Parathyroid adenoma (tissue), 2 donors: ENCODE measurements around the gene LAMTOR3.

Experiments used
- H2AFZ ChIP-seq: fragments of 300-600 bp; sonication (generic); one replicate; pipeline ENCODE4 v1.7.0; 2017; ENCODE audit warnings: antibody characterized with exemption, mild to moderate bottlenecking
- H3K27ac ChIP-seq: fragments of 300-600 bp; sonication (generic); one replicate; pipeline ENCODE4 v1.7.0; 2017
- H3K27me3 ChIP-seq: fragments of 300-600 bp; sonication (generic); one replicate; pipeline ENCODE4 v1.7.0; 2017; ENCODE audit warnings: low read length; ENCODE audit not compliant: control insufficient read depth, insufficient read depth
- H3K36me3 ChIP-seq: fragments of 300-600 bp; sonication (generic); one replicate; pipeline ENCODE4 v1.7.0; 2017; ENCODE audit warnings: low read length; ENCODE audit not compliant: control insufficient read depth, insufficient read depth
- H3K4me1 ChIP-seq: fragments of 300-600 bp; sonication (generic); one replicate; pipeline ENCODE4 v1.7.0; 2017; ENCODE audit warnings: control low read depth
- H3K4me2 ChIP-seq: fragments of 300-600 bp; sonication (generic); one replicate; pipeline ENCODE4 v1.7.0; 2017; ENCODE audit warnings: low read length
- H3K4me3 ChIP-seq: fragments of 300-600 bp; sonication (generic); one replicate; pipeline ENCODE4 v1.7.0; 2017; ENCODE audit warnings: low read depth, low read length
- H3K79me2 ChIP-seq: fragments of 300-600 bp; sonication (generic); one replicate; pipeline ENCODE4 v1.7.0; 2017; ENCODE audit warnings: control low read depth
- H3K9ac ChIP-seq: fragments of 300-600 bp; sonication (generic); one replicate; pipeline ENCODE4 v1.7.0; 2017; ENCODE audit warnings: mild to moderate bottlenecking
- H3K9me3 ChIP-seq: fragments of 300-600 bp; sonication (generic); one replicate; pipeline ENCODE4 v1.7.0; 2017; ENCODE audit warnings: low read length; ENCODE audit not compliant: control insufficient read depth
- TF ChIP-seq, protein P1 (sequence below): fragments of 300-600 bp; sonication (generic); IDR thresholded peaks from one replicate; pipeline ENCODE4 v1.7.0; 2017; ENCODE audit warnings: antibody characterized with exemption, mild to moderate bottlenecking
- donor health status: primary hyperparathyroidism.

The LAMTOR3 gene

GRCh38 chr4:99860521-99860920 lies 33.7 kb downstream of the LAMTOR3 start:
- no peak overlapping the region for H3K4me2 ChIP-seq
- H3K9ac ChIP-seq = no peak overlapping the region
- TF ChIP-seq, protein P1, sequence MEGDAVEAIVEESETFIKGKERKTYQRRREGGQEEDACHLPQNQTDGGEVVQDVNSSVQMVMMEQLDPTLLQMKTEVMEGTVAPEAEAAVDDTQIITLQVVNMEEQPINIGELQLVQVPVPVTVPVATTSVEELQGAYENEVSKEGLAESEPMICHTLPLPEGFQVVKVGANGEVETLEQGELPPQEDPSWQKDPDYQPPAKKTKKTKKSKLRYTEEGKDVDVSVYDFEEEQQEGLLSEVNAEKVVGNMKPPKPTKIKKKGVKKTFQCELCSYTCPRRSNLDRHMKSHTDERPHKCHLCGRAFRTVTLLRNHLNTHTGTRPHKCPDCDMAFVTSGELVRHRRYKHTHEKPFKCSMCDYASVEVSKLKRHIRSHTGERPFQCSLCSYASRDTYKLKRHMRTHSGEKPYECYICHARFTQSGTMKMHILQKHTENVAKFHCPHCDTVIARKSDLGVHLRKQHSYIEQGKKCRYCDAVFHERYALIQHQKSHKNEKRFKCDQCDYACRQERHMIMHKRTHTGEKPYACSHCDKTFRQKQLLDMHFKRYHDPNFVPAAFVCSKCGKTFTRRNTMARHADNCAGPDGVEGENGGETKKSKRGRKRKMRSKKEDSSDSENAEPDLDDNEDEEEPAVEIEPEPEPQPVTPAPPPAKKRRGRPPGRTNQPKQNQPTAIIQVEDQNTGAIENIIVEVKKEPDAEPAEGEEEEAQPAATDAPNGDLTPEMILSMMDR = no peak
- no peaks in the 10 kb centered on the region for H3K9me3 ChIP-seq
- no peak overlapping the region for H3K27ac ChIP-seq
- no peaks in the 10 kb centered on the region for H3K79me2 ChIP-seq
- no peaks in the 10 kb centered on the region for H3K27me3 ChIP-seq
- no peaks in the 10 kb centered on the region for H3K36me3 ChIP-seq
- H2AFZ ChIP-seq = no peak overlapping the region
- no peak overlapping the region for H3K4me3 ChIP-seq
- no peaks in the 10 kb centered on the region for H3K4me1 ChIP-seq

GRCh38 chr4:99859618-99860017 lies 34.6 kb downstream of the LAMTOR3 start:
- no peak overlapping the region for H3K4me3 ChIP-seq
- H3K79me2 ChIP-seq = no peaks in the 10 kb centered on the region
- H2AFZ ChIP-seq = no peak overlapping the region
- no peaks in the 10 kb centered on the region for H3K4me1 ChIP-seq
- H3K36me3 ChIP-seq = no peaks in the 10 kb centered on the region
- H3K9ac ChIP-seq = no peak overlapping the region
- TF ChIP-seq, protein P1 = no peak
- H3K4me2 ChIP-seq = no peak overlapping the region
- H3K27ac ChIP-seq = no peak overlapping the region
- H3K9me3 ChIP-seq = no peaks in the 10 kb centered on the region
- no peaks in the 10 kb centered on the region for H3K27me3 ChIP-seq

DNA sequence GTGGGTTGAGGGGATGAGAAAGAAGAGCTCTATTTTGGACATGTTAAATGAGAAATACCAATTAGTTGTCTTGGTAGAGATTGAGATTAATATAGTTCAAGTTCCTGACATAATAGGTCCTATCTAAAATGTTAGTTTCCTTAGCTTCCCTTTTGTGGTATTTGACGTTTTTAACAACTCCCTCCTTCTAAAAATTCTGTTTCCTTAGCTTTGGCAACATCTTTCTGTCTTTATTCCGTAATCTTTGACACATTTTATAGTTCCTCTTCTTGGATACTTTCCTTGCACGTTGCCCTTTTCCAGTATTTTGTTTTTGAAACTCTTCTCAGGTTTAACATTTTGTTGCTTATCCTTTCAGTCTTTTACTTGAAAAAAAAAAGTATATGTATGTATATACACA lies 36.9 kb downstream of the LAMTOR3 start:
- Histone ChIP-seq H3K27me3 (no peaks in the 10 kb centered on the region), H3K27ac (no peak overlapping the region), H3K36me3 (no peaks in the 10 kb centered on the region), H3K9me3 (no peaks in the 10 kb centered on the region), H2AFZ (no peak overlapping the region), H3K79me2 (no peaks in the 10 kb centered on the region), H3K4me1 (no peaks in the 10 kb centered on the region), H3K9ac (no peak overlapping the region), H3K4me3 (no peak overlapping the region), H3K4me2 (no peak overlapping the region)
- TF ChIP-seq, protein P1 = no peak

DNA sequence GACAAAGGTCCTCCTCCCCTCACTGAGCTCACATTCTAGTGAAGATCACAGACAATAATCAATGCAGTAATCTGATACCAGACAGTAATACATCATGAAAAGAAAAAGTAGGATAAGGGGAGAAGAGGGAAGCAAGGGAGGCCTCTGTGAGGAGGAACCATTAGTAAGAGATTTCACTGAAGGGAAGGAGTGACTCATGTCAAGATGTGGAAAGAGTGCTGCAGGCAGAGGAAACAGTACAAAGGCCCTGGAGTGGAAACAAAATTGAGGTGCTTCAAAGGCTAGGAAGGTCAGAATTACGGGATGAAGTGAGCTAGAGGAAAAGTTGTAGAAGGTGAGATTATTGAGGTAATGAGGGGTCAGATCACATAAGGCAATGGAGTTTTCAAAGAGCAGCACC lies 38.1 kb downstream of the LAMTOR3 start:
- Histone ChIP-seq H3K27me3 (no peaks in the 10 kb centered on the region), H3K9ac (no peak overlapping the region), H3K36me3 (no peaks in the 10 kb centered on the region), H3K4me3 (no peak overlapping the region), H2AFZ (no peak overlapping the region), H3K79me2 (no peaks in the 10 kb centered on the region), H3K4me1 (no peaks in the 10 kb centered on the region), H3K9me3 (no peaks in the 10 kb centered on the region), H3K27ac (no peak overlapping the region), H3K4me2 (no peak overlapping the region)
- TF ChIP-seq, protein P1 = no peak

DNA sequence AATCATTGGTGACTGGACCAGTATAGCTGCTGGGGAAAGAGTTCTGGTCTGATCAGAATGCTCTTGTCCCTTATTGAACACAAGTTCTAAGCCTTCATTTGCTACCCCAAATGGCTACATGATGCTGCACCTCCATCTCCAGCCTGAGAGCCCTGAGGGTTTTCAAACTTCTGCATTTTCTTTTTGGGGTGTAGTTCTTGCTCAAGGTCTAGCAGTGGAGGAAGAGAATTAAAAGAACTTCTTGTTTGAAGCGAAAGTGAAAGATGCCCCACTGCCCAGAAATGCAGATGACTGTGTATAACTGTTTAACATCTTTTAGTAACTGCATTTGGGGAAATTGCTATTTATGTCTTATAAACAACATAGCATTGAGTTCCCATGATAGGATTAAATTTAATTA lies 38.5 kb downstream of the LAMTOR3 start:
- no peaks in the 10 kb centered on the region for H3K36me3 ChIP-seq
- no peak overlapping the region for H3K9ac ChIP-seq
- H2AFZ ChIP-seq = no peak overlapping the region
- no peaks in the 10 kb centered on the region for H3K9me3 ChIP-seq
- no peaks in the 10 kb centered on the region for H3K4me1 ChIP-seq
- no peaks in the 10 kb centered on the region for H3K27me3 ChIP-seq
- H3K4me3 ChIP-seq = no peak overlapping the region
- H3K79me2 ChIP-seq = no peaks in the 10 kb centered on the region
- TF ChIP-seq, protein P1 = no peak
- no peak overlapping the region for H3K27ac ChIP-seq
- H3K4me2 ChIP-seq = no peak overlapping the region
